ENCODE measurements around the gene SLC25A44.
A peak's percentile ranks its signal among the peaks of the same experiment; 100 is the strongest.

Gene SLC25A44

GRCh38 chr1:156220226-156220625 lies 26.3 kb downstream of the SLC25A44 start:
- H3K4me3 ChIP-seq (ENCODE audit: low read length): no peak overlapping the region
- peaks cover 36% of the 10 kb centered on the region for H3K4me1 ChIP-seq (ENCODE audit: low read length)
- no peak overlapping the region for H3K9ac ChIP-seq (ENCODE audit: low read length)
- H3K9me3 ChIP-seq (replicated peaks; ENCODE audit: insufficient read depth, low read length): no peaks in the 10 kb centered on the region
- H3K4me2 ChIP-seq (ENCODE audit: low read depth, low read length): no peak overlapping the region
- H3K9me2 ChIP-seq (replicated peaks; ENCODE audit: insufficient read depth, low read length): no peaks in the 10 kb centered on the region
- peaks cover 7% of the 10 kb centered on the region; the same call in 1 of the 2 replicates for H3K36me3 ChIP-seq (replicated peaks; ENCODE audit: insufficient read depth, low read length)
- no peaks in the 10 kb centered on the region for H4K20me1 ChIP-seq (ENCODE audit: insufficient read depth, low read length)
- DNase-seq: no peak
- peaks cover 66% of the 10 kb centered on the region for H3K79me2 ChIP-seq (ENCODE audit: low read length)
- H2AFZ ChIP-seq (ENCODE audit: low read length): no peak overlapping the region
- H3F3A ChIP-seq (ENCODE audit: insufficient read depth, low read length): peaks cover 28% of the 10 kb centered on the region
- TF ChIP-seq EZH2phosphoT487 (IDR thresholded peaks at IDR 0.05; ENCODE audit: low read length) (no peak), CTCF (IDR thresholded peaks at IDR 0.05; ENCODE audit: low read length) (no peak), EZH2 (optimal IDR thresholded peaks at IDR 0.05; ENCODE audit: low read depth, low read length) (no peak)
- H3K27ac ChIP-seq (ENCODE audit: low read length): no peak overlapping the region
- no peaks in the 10 kb centered on the region for H3K27me3 ChIP-seq (replicated peaks; ENCODE audit: insufficient read depth, low read length)

DNA sequence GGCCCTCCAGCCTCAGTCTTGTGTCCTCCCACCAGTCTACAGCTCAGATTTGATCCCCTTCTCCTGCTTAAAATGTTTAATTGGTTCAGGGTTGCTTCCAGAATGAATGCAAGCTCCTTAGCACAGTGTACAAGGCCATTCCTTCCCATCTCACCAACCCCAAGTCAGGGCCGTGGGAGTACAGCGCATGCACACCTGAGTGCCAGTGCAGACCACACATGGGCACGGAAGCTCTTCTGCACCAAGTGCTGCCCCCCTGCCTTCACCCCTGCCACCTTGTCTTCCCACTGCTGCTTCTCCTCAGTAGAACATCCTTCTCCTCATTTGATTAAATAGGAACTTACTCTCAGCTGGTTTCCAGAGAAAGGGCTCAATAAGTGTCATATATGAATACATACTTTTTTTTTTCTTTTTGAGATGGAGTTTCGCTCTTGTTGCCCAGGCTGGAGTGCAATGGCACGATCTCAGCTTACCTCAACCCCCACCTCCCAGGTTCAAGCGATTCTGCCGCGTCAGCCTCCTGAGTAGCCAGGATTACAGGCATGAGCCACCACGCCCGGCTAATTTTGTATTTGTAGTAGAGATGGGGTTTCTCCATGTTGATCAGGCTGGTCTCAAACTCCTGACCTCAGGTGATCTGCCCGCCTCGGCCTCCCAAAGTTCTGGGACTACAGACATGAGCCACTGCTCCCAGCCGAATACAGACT lies 28.2 kb downstream of the SLC25A44 start:
- Histone ChIP-seq H2AFZ (ENCODE audit: low read length) (no peak overlapping the region), H3K27ac (ENCODE audit: low read length) (no peak overlapping the region), H3K4me3 (ENCODE audit: low read length) (no peak overlapping the region), H3K36me3 (replicated peaks; ENCODE audit: insufficient read depth, low read length) (peaks cover 7% of the 10 kb centered on the region; the same call in 1 of the 2 replicates), H3K9ac (ENCODE audit: low read length) (no peak overlapping the region), H3K79me2 (ENCODE audit: low read length) (peaks cover 54% of the 10 kb centered on the region), H3K9me3 (replicated peaks; ENCODE audit: insufficient read depth, low read length) (no peaks in the 10 kb centered on the region), H3K27me3 (replicated peaks; ENCODE audit: insufficient read depth, low read length) (no peaks in the 10 kb centered on the region), H3K4me1 (ENCODE audit: low read length) (peaks cover 44% of the 10 kb centered on the region), H3F3A (ENCODE audit: insufficient read depth, low read length) (peaks cover 43% of the 10 kb centered on the region), H3K9me2 (replicated peaks; ENCODE audit: insufficient read depth, low read length) (no peaks in the 10 kb centered on the region), H3K4me2 (ENCODE audit: low read depth, low read length) (no peak overlapping the region), H4K20me1 (ENCODE audit: insufficient read depth, low read length) (no peaks in the 10 kb centered on the region)
- TF ChIP-seq CTCF (IDR thresholded peaks at IDR 0.05; ENCODE audit: low read length) (no peak), EZH2 (optimal IDR thresholded peaks at IDR 0.05; ENCODE audit: low read depth, low read length) (no peak), EZH2phosphoT487 (IDR thresholded peaks at IDR 0.05; ENCODE audit: low read length) (no peak)
- DNase-seq: no peak

- H3K79me2 ChIP-seq (ENCODE audit: low read length): peaks cover 40% of the 10 kb centered on the region
- TF ChIP-seq CTCF (IDR thresholded peaks at IDR 0.05; ENCODE audit: low read length): no peak
- TF ChIP-seq EZH2phosphoT487 (IDR thresholded peaks at IDR 0.05; ENCODE audit: low read length): no peak
- no peak for TF ChIP-seq EZH2 (optimal IDR thresholded peaks at IDR 0.05; ENCODE audit: low read depth, low read length)
- peak overlapping the region; percentile 23; the same call in 1 of the 2 replicates for H3K4me2 ChIP-seq (ENCODE audit: low read depth, low read length)
- no peaks in the 10 kb centered on the region for H3K9me3 ChIP-seq (replicated peaks; ENCODE audit: insufficient read depth, low read length)
- H3K9me2 ChIP-seq (replicated peaks; ENCODE audit: insufficient read depth, low read length): no peaks in the 10 kb centered on the region
- peaks cover 44% of the 10 kb centered on the region for H3K4me1 ChIP-seq (ENCODE audit: low read length)
- H3K27ac ChIP-seq (ENCODE audit: low read length): peak overlapping the region; percentile 91
- no peak overlapping the region for H3K4me3 ChIP-seq (ENCODE audit: low read length)
- H3K9ac ChIP-seq (ENCODE audit: low read length): peak overlapping the region; percentile 19; the same call in 1 of the 2 replicates
- no peaks in the 10 kb centered on the region for H3K27me3 ChIP-seq (replicated peaks; ENCODE audit: insufficient read depth, low read length)
- no peaks in the 10 kb centered on the region for H4K20me1 ChIP-seq (ENCODE audit: insufficient read depth, low read length)
- peaks cover 39% of the 10 kb centered on the region for H3F3A ChIP-seq (ENCODE audit: insufficient read depth, low read length)
- no peak for DNase-seq
- peaks cover 7% of the 10 kb centered on the region; the same call in 1 of the 2 replicates for H3K36me3 ChIP-seq (replicated peaks; ENCODE audit: insufficient read depth, low read length)
- H2AFZ ChIP-seq (ENCODE audit: low read length): no peak overlapping the region
Measured at GRCh38 chr1:156225677-156226014, 31.7 kb downstream of the SLC25A44 start.
